GM12874 (cell line): ENCODE results near the gene COL17A1.

Experiments used
- TF ChIP-seq, protein P1 (sequence below): IDR thresholded peaks from 2 replicates; pipeline ENCODE4 v1.5.1; 2011; ENCODE audit warnings: low read depth, mild to moderate bottlenecking, control low read depth, low read length, moderate library complexity; ENCODE audit not compliant: insufficient read depth

The COL17A1 gene

GRCh38 chr10:103983367-103983911 lies 102.2 kb downstream of the COL17A1 start:
- TF ChIP-seq, protein P1, sequence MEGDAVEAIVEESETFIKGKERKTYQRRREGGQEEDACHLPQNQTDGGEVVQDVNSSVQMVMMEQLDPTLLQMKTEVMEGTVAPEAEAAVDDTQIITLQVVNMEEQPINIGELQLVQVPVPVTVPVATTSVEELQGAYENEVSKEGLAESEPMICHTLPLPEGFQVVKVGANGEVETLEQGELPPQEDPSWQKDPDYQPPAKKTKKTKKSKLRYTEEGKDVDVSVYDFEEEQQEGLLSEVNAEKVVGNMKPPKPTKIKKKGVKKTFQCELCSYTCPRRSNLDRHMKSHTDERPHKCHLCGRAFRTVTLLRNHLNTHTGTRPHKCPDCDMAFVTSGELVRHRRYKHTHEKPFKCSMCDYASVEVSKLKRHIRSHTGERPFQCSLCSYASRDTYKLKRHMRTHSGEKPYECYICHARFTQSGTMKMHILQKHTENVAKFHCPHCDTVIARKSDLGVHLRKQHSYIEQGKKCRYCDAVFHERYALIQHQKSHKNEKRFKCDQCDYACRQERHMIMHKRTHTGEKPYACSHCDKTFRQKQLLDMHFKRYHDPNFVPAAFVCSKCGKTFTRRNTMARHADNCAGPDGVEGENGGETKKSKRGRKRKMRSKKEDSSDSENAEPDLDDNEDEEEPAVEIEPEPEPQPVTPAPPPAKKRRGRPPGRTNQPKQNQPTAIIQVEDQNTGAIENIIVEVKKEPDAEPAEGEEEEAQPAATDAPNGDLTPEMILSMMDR = no peak

GRCh38 chr10:103982639-103983038 lies 103.0 kb downstream of the COL17A1 start:
- TF ChIP-seq, protein P1 = peak; percentile 10; the same call in 1 of the 2 replicates
